ENCODE results near the gene DOK7. TPM values are rescaled to one million over a fixed set of nuclear protein-coding genes. Genes with fewer than 3 reads are reported as not detected.
A peak's percentile ranks its signal among the peaks of the same experiment; 100 is the strongest.

DOK7 gene
- total RNA-seq, 1 donor from 2014 or later: 4.8 TPM

DNA sequence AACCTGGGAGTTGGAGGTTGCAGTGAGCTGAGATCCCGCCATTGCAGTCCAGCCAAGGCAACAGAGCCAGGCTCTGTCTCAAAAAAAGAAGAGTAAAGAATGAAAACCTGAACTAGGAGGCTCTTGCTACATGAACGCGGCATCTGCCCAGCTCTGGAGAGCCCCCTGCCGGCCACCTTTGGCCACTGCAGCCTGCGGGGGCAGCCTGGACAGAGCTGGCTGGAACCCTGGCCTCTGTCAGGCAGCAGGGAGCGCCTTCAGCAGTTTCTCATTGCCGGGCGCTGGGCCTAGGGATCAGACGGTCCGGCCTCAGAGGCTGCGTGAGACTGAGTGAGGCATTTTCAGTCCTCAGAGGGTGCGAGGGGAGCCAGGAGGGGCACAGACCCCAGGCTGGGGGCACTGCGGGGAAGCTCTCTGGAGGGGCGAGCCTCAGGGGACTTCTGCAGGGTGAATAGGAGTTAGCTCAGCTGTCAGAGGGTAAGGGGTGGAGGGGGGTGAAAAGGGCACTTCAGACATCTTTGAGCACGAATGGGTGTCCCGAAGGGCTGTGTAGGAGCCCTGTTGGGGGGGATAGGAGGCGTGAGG, 17.5 kb downstream of the DOK7 start:
- no peaks in the 10 kb centered on the region for H3K36me3 Mint-ChIP-seq
- peaks cover 18% of the 10 kb centered on the region for H3K27me3 Mint-ChIP-seq (ENCODE audit: low read depth)
- no peak overlapping the region for H3K4me3 Mint-ChIP-seq
- peak; percentile 70 to 95 for DNase-seq (ENCODE audit: low spot score in 2 of 2, unreplicated experiment in 2 of 2)
- H3K27ac Mint-ChIP-seq: no peak overlapping the region
- no peaks in the 10 kb centered on the region for H3K9me3 Mint-ChIP-seq
- TF ChIP-seq, protein P1, sequence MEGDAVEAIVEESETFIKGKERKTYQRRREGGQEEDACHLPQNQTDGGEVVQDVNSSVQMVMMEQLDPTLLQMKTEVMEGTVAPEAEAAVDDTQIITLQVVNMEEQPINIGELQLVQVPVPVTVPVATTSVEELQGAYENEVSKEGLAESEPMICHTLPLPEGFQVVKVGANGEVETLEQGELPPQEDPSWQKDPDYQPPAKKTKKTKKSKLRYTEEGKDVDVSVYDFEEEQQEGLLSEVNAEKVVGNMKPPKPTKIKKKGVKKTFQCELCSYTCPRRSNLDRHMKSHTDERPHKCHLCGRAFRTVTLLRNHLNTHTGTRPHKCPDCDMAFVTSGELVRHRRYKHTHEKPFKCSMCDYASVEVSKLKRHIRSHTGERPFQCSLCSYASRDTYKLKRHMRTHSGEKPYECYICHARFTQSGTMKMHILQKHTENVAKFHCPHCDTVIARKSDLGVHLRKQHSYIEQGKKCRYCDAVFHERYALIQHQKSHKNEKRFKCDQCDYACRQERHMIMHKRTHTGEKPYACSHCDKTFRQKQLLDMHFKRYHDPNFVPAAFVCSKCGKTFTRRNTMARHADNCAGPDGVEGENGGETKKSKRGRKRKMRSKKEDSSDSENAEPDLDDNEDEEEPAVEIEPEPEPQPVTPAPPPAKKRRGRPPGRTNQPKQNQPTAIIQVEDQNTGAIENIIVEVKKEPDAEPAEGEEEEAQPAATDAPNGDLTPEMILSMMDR (IDR thresholded peaks at IDR 0.05; ENCODE audit: unreplicated experiment): peak; percentile 99
- peaks cover 28% of the 10 kb centered on the region for H3K4me1 Mint-ChIP-seq

DNA sequence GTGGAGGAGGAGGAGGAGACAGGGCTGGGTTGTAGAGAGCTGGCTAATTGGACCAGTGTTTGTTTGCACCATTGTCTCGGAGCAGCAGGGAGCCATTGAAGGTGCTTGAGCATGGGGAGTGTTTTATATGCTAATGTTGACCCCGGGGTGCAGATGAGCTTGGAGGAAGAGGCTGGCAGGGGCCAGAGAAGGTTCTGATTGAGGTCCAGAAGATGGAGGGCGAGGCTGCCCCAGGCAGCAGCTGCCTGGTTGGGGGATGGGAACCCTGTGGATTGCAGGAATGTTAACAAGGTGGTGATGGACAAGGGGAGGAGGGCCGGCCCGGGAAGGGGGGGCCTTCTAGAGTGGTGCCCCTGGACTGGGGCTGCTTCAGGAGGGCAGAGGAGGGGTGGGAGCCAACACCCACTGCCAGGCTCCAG, 18.0 kb downstream of the DOK7 start:
- no peak overlapping the region for H3K4me3 Mint-ChIP-seq

DNA sequence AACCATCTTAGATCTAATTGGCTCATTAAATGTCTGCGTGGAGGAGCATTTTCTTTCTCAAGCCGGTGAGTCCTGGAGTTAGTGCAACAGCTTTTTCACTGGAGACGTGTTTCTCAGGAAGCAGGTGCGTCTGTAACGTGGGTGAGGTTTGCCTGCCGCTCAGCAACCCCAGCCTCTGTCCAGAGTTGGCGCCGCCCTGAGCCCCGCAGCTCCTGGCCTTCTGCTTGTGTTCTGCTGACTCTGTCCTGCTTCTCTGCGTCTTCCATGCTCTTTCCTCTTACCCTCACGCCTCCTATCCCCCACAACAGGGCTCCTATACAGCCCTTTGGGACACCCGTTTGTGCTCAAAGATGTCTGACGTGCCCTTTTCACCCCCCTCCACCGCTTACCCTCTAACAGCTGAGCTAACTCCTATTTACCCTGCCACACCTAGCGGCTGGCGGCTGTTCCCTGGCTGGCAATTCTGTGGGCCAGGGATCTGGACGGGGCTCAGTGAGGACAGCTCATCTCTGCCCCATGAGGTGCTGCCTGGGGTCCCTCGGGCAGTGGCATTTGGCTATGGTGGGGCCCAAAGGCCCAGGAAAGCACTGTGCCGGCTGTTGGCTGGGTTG, 18.8 kb downstream of the DOK7 start:
- TF ChIP-seq, protein P1 (IDR thresholded peaks at IDR 0.05; ENCODE audit: unreplicated experiment): no peak

More for the DNA sequence above, 18.0 kb downstream of the DOK7 start:
- peaks cover 28% of the 10 kb centered on the region for H3K4me1 Mint-ChIP-seq
- H3K27me3 Mint-ChIP-seq (ENCODE audit: low read depth): peaks cover 18% of the 10 kb centered on the region
- TF ChIP-seq, protein P1 (IDR thresholded peaks at IDR 0.05; ENCODE audit: unreplicated experiment): no peak
- no peaks in the 10 kb centered on the region for H3K36me3 Mint-ChIP-seq
- DNase-seq (ENCODE audit: low spot score in 2 of 2, unreplicated experiment in 2 of 2): no peak
- H3K27ac Mint-ChIP-seq: no peak overlapping the region
- no peaks in the 10 kb centered on the region for H3K9me3 Mint-ChIP-seq

DNA sequence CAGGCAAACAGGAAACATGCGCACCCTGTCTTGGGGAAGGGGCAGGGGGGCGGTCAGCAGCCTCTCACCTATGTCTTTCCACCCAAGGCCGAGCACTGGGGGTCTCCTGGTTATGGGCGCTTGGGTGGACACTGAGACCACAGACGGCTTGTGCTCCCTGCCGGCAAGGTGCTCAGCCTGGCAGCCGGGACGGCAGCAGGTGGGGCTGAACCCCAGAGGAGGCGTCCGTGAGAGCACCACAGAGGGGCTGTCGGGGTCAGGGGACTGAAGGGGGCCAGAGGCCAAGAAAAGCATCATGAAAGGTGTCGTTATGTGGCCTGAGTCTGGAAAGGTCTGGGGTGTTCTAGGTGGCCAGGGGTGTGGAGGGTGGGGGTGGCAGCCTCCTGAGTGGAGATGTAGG, 19.6 kb downstream of the DOK7 start:
- H3K27ac Mint-ChIP-seq: no peak overlapping the region
- DNase-seq (ENCODE audit: low spot score in 2 of 2, unreplicated experiment in 2 of 2): no peak
- peaks cover 32% of the 10 kb centered on the region for H3K4me1 Mint-ChIP-seq
- H3K27me3 Mint-ChIP-seq (ENCODE audit: low read depth): peaks cover 15% of the 10 kb centered on the region
- TF ChIP-seq, protein P1 (IDR thresholded peaks at IDR 0.05; ENCODE audit: unreplicated experiment): no peak
- H3K4me3 Mint-ChIP-seq: no peak overlapping the region
- no peaks in the 10 kb centered on the region for H3K36me3 Mint-ChIP-seq
- no peaks in the 10 kb centered on the region for H3K9me3 Mint-ChIP-seq

More for the DNA sequence above, 18.8 kb downstream of the DOK7 start:
- no peak overlapping the region for H3K27ac Mint-ChIP-seq
- no peaks in the 10 kb centered on the region for H3K9me3 Mint-ChIP-seq
- peaks cover 16% of the 10 kb centered on the region for H3K27me3 Mint-ChIP-seq (ENCODE audit: low read depth)
- H3K4me3 Mint-ChIP-seq: no peak overlapping the region
- H3K36me3 Mint-ChIP-seq: no peaks in the 10 kb centered on the region
- DNase-seq (ENCODE audit: low spot score in 2 of 2, unreplicated experiment in 2 of 2): no peak
- peaks cover 32% of the 10 kb centered on the region for H3K4me1 Mint-ChIP-seq

DNA sequence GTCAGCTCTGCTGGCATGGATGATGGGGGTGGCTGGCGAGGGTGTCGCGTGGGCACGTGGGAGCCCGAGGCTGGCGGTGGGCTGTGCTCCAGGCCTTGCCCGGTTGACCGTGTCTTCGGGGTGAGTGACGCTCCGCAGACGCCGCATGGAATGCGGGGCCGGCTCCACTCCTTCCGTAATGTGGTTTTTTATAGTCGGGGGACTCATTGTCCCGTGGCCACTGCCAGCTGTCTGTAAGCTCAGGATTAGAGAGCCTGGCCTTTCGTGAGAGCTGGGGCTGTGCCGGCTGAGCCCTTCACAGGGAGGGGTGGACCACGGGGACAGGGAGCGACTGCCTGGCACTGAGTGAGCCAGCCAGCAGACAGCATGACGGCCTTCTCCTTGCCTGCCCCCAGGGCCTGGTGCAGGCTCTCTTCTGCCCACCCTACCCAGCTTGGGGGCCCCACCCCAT, 20.4 kb downstream of the DOK7 start:
- no peak overlapping the region for H3K4me3 Mint-ChIP-seq
- peaks cover 32% of the 10 kb centered on the region for H3K4me1 Mint-ChIP-seq
- peaks cover 19% of the 10 kb centered on the region for H3K27me3 Mint-ChIP-seq (ENCODE audit: low read depth)
- H3K27ac Mint-ChIP-seq: no peak overlapping the region
- no peaks in the 10 kb centered on the region for H3K9me3 Mint-ChIP-seq
- TF ChIP-seq, protein P1 (IDR thresholded peaks at IDR 0.05; ENCODE audit: unreplicated experiment): no peak
- DNase-seq (ENCODE audit: low spot score in 2 of 2, unreplicated experiment in 2 of 2): no peak
- H3K36me3 Mint-ChIP-seq: no peaks in the 10 kb centered on the region

Measured in mesothelial cell of epicardium (in vitro differentiated cells).